Glutamatergic neuron (in vitro differentiated cells): ENCODE measurements around the gene CTNND2. TPM values are rescaled to one million over a fixed set of nuclear protein-coding genes. Genes with fewer than 3 reads are reported as not detected.

Experiments used
- DNase-seq: peaks from one replicate; pipeline ENCODE4 v3.0.0; 2022
- H3K27ac Mint-ChIP-seq: one replicate; pipeline ENCODE4 v1.8.0; 2020; ENCODE audit warnings: mild to moderate bottlenecking, mixed read lengths, inconsistent platforms; ENCODE audit not compliant: unreplicated experiment
- H3K27me3 Mint-ChIP-seq: one replicate; pipeline ENCODE4 v1.8.0; 2020; ENCODE audit warnings: mild to moderate bottlenecking, moderate library complexity, mixed read lengths, inconsistent platforms; ENCODE audit not compliant: unreplicated experiment
- H3K36me3 Mint-ChIP-seq: one replicate; pipeline ENCODE4 v1.8.0; 2020; ENCODE audit warnings: mild to moderate bottlenecking, mixed read lengths, inconsistent platforms; ENCODE audit not compliant: unreplicated experiment
- H3K4me1 Mint-ChIP-seq: one replicate; pipeline ENCODE4 v1.8.0; 2020; ENCODE audit warnings: mild to moderate bottlenecking, low read depth, mixed read lengths, inconsistent platforms; ENCODE audit not compliant: unreplicated experiment
- H3K4me3 Mint-ChIP-seq: one replicate; pipeline ENCODE4 v1.8.0; 2020; ENCODE audit warnings: mild to moderate bottlenecking, mixed read lengths, inconsistent platforms; ENCODE audit not compliant: unreplicated experiment
- H3K9me3 Mint-ChIP-seq: one replicate; pipeline ENCODE4 v1.8.0; 2020; ENCODE audit warnings: mild to moderate bottlenecking, moderate library complexity, mixed read lengths, inconsistent platforms; ENCODE audit not compliant: unreplicated experiment
- total RNA-seq: library from RNA; stranded (reverse); fragmentation: NEBNext Ultra II Directional; extraction: Animal tissue kit (Norgen Biotek cat#: 25700); gene quantifications from one replicate; pipeline ENCODE4 v1.2.1, GENCODE V29; 2021; ENCODE audit not compliant: unreplicated experiment
- TF ChIP-seq, protein P1 (sequence below): fragments of 200-600 bp; sonication (generic); IDR thresholded peaks from one replicate; pipeline ENCODE4 v1.5.0; 2021; ENCODE audit not compliant: partially characterized antibody, unreplicated experiment

CTNND2 gene
- total RNA-seq, 1 donor from 2014 or later = 134 TPM

DNA sequence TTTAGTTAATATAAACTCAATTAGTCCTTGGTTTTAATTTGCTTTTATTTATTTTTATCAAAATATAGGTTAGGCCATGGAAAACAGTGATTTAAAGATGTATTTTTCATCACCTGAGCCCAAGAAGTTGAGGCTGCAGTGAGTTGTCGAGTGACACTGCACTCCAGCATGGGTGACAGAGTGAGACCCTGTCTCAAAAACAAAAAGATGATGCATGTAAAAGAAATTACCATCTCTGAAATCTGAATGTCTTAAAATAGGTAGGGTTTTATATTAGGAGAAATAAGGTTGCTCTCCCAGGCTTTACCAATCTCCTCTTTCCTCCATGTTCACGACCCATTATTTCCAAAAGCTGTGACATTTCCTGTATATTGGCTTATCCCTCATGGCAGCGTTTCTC lies 980.9 kb downstream of the CTNND2 start:
- DNase-seq = no peak
- no peaks in the 10 kb centered on the region for H3K4me1 Mint-ChIP-seq
- H3K4me3 Mint-ChIP-seq = no peak overlapping the region
- TF ChIP-seq, protein P1, sequence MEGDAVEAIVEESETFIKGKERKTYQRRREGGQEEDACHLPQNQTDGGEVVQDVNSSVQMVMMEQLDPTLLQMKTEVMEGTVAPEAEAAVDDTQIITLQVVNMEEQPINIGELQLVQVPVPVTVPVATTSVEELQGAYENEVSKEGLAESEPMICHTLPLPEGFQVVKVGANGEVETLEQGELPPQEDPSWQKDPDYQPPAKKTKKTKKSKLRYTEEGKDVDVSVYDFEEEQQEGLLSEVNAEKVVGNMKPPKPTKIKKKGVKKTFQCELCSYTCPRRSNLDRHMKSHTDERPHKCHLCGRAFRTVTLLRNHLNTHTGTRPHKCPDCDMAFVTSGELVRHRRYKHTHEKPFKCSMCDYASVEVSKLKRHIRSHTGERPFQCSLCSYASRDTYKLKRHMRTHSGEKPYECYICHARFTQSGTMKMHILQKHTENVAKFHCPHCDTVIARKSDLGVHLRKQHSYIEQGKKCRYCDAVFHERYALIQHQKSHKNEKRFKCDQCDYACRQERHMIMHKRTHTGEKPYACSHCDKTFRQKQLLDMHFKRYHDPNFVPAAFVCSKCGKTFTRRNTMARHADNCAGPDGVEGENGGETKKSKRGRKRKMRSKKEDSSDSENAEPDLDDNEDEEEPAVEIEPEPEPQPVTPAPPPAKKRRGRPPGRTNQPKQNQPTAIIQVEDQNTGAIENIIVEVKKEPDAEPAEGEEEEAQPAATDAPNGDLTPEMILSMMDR = no peak
- no peaks in the 10 kb centered on the region for H3K36me3 Mint-ChIP-seq
- no peaks in the 10 kb centered on the region for H3K27me3 Mint-ChIP-seq
- peaks cover 4% of the 10 kb centered on the region for H3K9me3 Mint-ChIP-seq
- no peak overlapping the region for H3K27ac Mint-ChIP-seq
